CD4-positive, alpha-beta T cell (primary cell): ENCODE measurements around the gene RNF115. TPM values are rescaled to one million over a fixed set of nuclear protein-coding genes. Genes with fewer than 3 reads are reported as not detected.

Source experiments
- ATAC-seq: fragments of 200-7000 bp; cut with Tn5 transposase; one replicate; pipeline ENCODE4 v1.10.0; 2022; ENCODE audit warnings: mild to moderate bottlenecking; ENCODE audit not compliant: poor library complexity
- CTCF ChIA-PET: fragments of 350-600 bp; sonication (Branson Sonifier 250); formaldehyde crosslinking; loops from one replicate; lab custom pipeline; 2021; ENCODE audit warnings: antibody characterized with exemption, inconsistent platforms; lab: Charles Lee
- POLR2A ChIA-PET: fragments of 350-600 bp; sonication (Branson Sonifier 250); formaldehyde crosslinking; loops from one replicate; lab custom pipeline; 2021; ENCODE audit warnings: antibody characterized with exemption, inconsistent platforms; lab: Charles Lee
- DNase-seq, 14 experiments: peaks; one replicate each; pipeline ENCODE4 v3.0.0-alpha.2; 2013 to 2020; ENCODE audit warnings: mixed read lengths in 2 of 14
- H3K27ac ChIP-seq, 2 donors: one replicate each; pipeline versions ENCODE4 v1.5.1 to v1.7.0; 2013; ENCODE audit warnings: low read length in 2 of 2, low read depth in 1 of 2, mild to moderate bottlenecking in 1 of 2
- H3K27me3 ChIP-seq, 2 experiments: 1 replicate in 1 of 2; 2 replicates in 1 of 2; pipeline versions ENCODE4 v1.6.1 to v1.7.0; 2013; ENCODE audit warnings: low read length in 2 of 2, control low read depth in 1 of 2, mild to moderate bottlenecking in 1 of 2, moderate library complexity in 1 of 2; ENCODE audit not compliant: insufficient read depth in 2 of 2, control insufficient read depth in 1 of 2
- H3K36me3 ChIP-seq: one replicate; pipeline ENCODE4 v1.6.1; 2013; ENCODE audit warnings: low read length, control low read depth; ENCODE audit not compliant: insufficient read depth
- H3K4me1 ChIP-seq: one replicate; pipeline ENCODE4 v1.6.1; 2013; ENCODE audit warnings: low read length, control low read depth; ENCODE audit not compliant: insufficient read depth
- H3K4me3 ChIP-seq: one replicate; pipeline ENCODE4 v1.5.1; 2013; ENCODE audit warnings: mild to moderate bottlenecking, low read length, moderate library complexity
- H3K9me3 ChIP-seq, 2 experiments: 1 replicate in 1 of 2; 2 replicates in 1 of 2; pipeline versions ENCODE4 v1.6.1 to v1.7.0; 2013; ENCODE audit warnings: low read length in 2 of 2, mild to moderate bottlenecking in 2 of 2, control low read depth in 1 of 2, moderate library complexity in 1 of 2; ENCODE audit not compliant: control insufficient read depth in 1 of 2, insufficient read depth in 1 of 2
- H3K27ac Mint-ChIP-seq: one replicate; pipeline ENCODE4 v1.8.0; 2020; ENCODE audit warnings: mixed read lengths
- H3K27me3 Mint-ChIP-seq: one replicate; pipeline ENCODE4 v1.8.0; 2021; ENCODE audit warnings: mixed read lengths
- H3K36me3 Mint-ChIP-seq: one replicate; pipeline ENCODE4 v1.8.0; 2021; ENCODE audit warnings: low read depth, mixed read lengths
- H3K4me1 Mint-ChIP-seq: one replicate; pipeline ENCODE4 v1.8.0; 2021; ENCODE audit warnings: low read depth, mixed read lengths
- H3K4me3 Mint-ChIP-seq: one replicate; pipeline ENCODE4 v1.8.0; 2020; ENCODE audit warnings: mild to moderate bottlenecking, mixed read lengths
- H3K9me3 Mint-ChIP-seq: one replicate; pipeline ENCODE4 v1.8.0; 2020; ENCODE audit warnings: mixed read lengths
- intact Hi-C, 2 experiments: fragments of 100-400 bp; cut with DNase I in 1 of 2; cut with micrococcal nuclease in 1 of 2; formaldehyde crosslinking; loops; one replicate each; pipeline versions ENCODE4 v1.15.1 to v1.9.0; 2023 to 2025; cut with DNase I, micrococcal nuclease
- total RNA-seq, 174 experiments: library from RNA in 2 of 174; stranded (reverse) in 2 of 174; gene quantifications; one replicate each; pipeline ENCODE4 v1.2.3 and lab custom pipeline; 2021 to 2026
- TF ChIP-seq, protein P1 (sequence below): fragments of 200-600 bp; IDR thresholded peaks from one replicate; pipeline ENCODE4 v1.8.0; 2022; ENCODE audit warnings: antibody characterized with exemption, mild to moderate bottlenecking

Gene RNF115
- total RNA-seq, 2 experiments from 2014 or later: 11.4 to 11.9 TPM

DNA sequence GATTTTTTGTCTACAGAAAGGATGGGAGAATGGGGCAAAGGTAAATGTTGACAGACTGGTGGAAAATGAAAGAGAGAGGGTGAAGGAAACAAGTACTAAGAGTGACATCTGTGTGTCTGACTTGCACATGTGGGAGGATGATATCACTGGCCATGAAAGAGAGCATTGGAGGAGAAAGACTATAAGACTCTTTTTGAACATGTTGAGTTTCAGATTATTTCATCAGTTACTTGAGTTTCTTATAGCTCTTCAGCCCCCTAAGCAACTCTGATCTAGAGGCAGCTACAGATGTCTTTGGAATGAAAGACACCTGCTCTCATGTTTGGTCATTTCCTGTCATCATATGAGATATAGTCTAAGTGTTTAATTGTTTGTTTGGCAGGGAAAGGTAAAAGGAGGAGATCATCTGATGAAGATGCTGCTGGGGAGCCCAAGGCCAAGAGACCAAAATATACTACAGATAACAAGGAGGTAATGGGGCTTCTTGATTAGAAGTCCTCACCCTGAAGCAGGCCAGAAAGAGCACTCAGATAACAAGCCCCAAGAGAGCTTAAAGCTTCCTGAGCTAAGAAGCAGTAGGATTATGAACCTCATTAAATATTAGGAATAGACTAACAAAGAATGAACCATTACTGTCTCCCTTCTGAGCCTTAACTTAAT is 4.6 kb upstream of the RNF115 start:
- peaks cover 87% of the 10 kb centered on the region for H3K36me3 Mint-ChIP-seq
- H3K4me3 ChIP-seq: no peak overlapping the region
- H3K27ac Mint-ChIP-seq: peak overlapping the region; percentile 16
- ATAC-seq (no peak), DNase-seq (no peak)
- H3K36me3 ChIP-seq: peaks cover 73% of the 10 kb centered on the region
- peaks cover 29% of the 10 kb centered on the region for H3K4me1 Mint-ChIP-seq
- ChIA-PET POLR2A (no interaction called here), CTCF (interaction anchor here (0.5 to 2.5 kb wide), 2 partner anchors 17 to 43 kb away, joined by 4 to 9 read pairs; partner anchors contain the start of gene NUDT17)
- no peaks in the 10 kb centered on the region for H3K27me3 Mint-ChIP-seq
- intact Hi-C loops: loop anchor here in 1 of 2 experiments (5.0 kb wide), 1 partner anchor 139 kb away; no protein-coding TSS in a partner anchor
- TF ChIP-seq, protein P1, sequence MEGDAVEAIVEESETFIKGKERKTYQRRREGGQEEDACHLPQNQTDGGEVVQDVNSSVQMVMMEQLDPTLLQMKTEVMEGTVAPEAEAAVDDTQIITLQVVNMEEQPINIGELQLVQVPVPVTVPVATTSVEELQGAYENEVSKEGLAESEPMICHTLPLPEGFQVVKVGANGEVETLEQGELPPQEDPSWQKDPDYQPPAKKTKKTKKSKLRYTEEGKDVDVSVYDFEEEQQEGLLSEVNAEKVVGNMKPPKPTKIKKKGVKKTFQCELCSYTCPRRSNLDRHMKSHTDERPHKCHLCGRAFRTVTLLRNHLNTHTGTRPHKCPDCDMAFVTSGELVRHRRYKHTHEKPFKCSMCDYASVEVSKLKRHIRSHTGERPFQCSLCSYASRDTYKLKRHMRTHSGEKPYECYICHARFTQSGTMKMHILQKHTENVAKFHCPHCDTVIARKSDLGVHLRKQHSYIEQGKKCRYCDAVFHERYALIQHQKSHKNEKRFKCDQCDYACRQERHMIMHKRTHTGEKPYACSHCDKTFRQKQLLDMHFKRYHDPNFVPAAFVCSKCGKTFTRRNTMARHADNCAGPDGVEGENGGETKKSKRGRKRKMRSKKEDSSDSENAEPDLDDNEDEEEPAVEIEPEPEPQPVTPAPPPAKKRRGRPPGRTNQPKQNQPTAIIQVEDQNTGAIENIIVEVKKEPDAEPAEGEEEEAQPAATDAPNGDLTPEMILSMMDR: no peak
- no peaks in the 10 kb centered on the region for H3K9me3 ChIP-seq
- H3K27me3 ChIP-seq: no peaks in the 10 kb centered on the region
- no peaks in the 10 kb centered on the region for H3K9me3 Mint-ChIP-seq
- peak overlapping the region; percentile 13 for H3K4me3 Mint-ChIP-seq
- no peak overlapping the region for H3K27ac ChIP-seq
- H3K4me1 ChIP-seq: peaks cover 12% of the 10 kb centered on the region

DNA sequence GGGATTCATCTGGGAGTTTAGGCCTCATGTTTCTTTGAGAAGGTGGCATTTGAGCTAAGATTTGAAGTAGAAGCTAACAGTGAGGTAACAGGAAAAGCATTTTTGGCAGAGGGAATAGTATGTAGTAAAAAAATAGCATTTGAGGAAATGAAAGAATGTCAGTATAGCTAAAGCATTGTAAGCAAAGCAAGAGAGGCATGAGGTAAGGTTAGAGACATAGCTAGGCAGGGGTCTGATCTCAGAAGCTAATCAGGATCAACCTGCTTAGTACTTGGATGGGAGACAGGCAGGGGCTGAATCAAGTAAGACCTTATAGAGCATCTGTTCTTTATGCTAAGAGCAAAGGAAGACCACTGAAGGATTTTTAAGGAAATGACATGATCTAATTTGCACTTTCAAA is 4.1 kb upstream of the RNF115 start:
- H3K27me3 ChIP-seq: no peaks in the 10 kb centered on the region
- H3K27ac ChIP-seq: no peak overlapping the region
- H3K36me3 ChIP-seq: peaks cover 68% of the 10 kb centered on the region
- no peak overlapping the region for H3K4me3 ChIP-seq
- Mint-ChIP-seq H3K27ac (peak overlapping the region; percentile 16), H3K36me3 (peaks cover 82% of the 10 kb centered on the region), H3K27me3 (no peaks in the 10 kb centered on the region), H3K4me1 (peaks cover 29% of the 10 kb centered on the region), H3K9me3 (no peaks in the 10 kb centered on the region), H3K4me3 (no peak overlapping the region)
- intact Hi-C loops: loop anchor here in 1 of 2 experiments (5.0 kb wide), 1 partner anchor 139 kb away; no protein-coding TSS in a partner anchor
- CTCF ChIA-PET: interaction anchor here (2.5 kb wide), 1 partner anchor 17 kb away, joined by 9 read pairs; the partner anchor contains the start of gene NUDT17
- DNase-seq (no peak), ATAC-seq (no peak)
- no peaks in the 10 kb centered on the region for H3K9me3 ChIP-seq
- POLR2A ChIA-PET: no interaction called here
- TF ChIP-seq, protein P1: no peak
- peaks cover 12% of the 10 kb centered on the region for H3K4me1 ChIP-seq

DNA sequence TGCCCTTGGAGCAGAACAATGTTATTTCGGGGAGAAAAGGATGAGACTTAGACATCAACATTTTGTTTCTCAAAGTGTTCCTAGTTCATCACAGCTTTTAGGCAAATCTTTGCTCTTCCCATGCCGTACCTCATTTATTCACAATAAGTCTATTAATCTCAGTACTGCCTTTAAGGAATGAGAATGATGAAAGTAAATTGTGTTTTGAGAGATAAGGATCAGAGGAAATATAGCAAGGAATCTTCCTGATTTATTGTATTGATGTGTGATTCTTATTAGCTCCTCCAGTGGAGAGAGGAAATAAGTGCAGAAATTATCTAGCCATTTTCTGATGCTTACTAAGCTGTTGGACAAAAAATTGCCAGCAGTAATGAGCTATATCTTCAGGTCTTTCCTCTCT is 2.1 kb upstream of the RNF115 start:
- peaks cover 12% of the 10 kb centered on the region for H3K4me1 ChIP-seq
- no peak for ATAC-seq
- H3K36me3 Mint-ChIP-seq: peaks cover 66% of the 10 kb centered on the region
- TF ChIP-seq, protein P1: no peak
- intact Hi-C loops: loop anchor here in 1 of 2 experiments (5.0 kb wide), 1 partner anchor 141 kb away; no protein-coding TSS in a partner anchor
- peaks cover 51% of the 10 kb centered on the region for H3K36me3 ChIP-seq
- no peaks in the 10 kb centered on the region for H3K9me3 ChIP-seq
- ChIA-PET POLR2A (interaction anchor here (1.6 to 4.0 kb wide), 3 partner anchors 19 to 102 kb away, joined by 8 to 37 read pairs (median 26); partner anchors contain the start of genes NUDT17, PIAS3 and RBM8A), CTCF (interaction anchor here (3.3 kb wide), 1 partner anchor 19 kb away, joined by 27 read pairs; the partner anchor contains the start of gene NUDT17)
- no peaks in the 10 kb centered on the region for H3K9me3 Mint-ChIP-seq
- H3K27ac ChIP-seq: no peak overlapping the region
- DNase-seq: no peak
- H3K4me3 Mint-ChIP-seq: peak overlapping the region; percentile 96
- H3K27me3 ChIP-seq: no peaks in the 10 kb centered on the region
- H3K4me1 Mint-ChIP-seq: peaks cover 29% of the 10 kb centered on the region
- no peaks in the 10 kb centered on the region for H3K27me3 Mint-ChIP-seq
- peak overlapping the region; percentile 66 for H3K27ac Mint-ChIP-seq
- H3K4me3 ChIP-seq: no peak overlapping the region
